Esophagus squamous epithelium (tissue), 4 donors: ENCODE results near the gene PFKM.

ENCODE experiments used
- CTCF ChIP-seq, 6 experiments: fragments of 450-650 bp in 4 of 6; fragments of 200-600 bp in 2 of 6; sonication (generic) in 2 of 6; IDR thresholded peaks; one replicate each; pipeline ENCODE4 v1.5.1; 2016 to 2019; ENCODE audit warnings: antibody characterized with exemption in 6 of 6, mild to moderate bottlenecking in 4 of 6, moderate library complexity in 4 of 6
- POLR2A ChIP-seq, 4 donors: fragments of 450-650 bp; IDR thresholded peaks; one replicate each; pipeline ENCODE4 v1.6.1; 2017; ENCODE audit warnings: antibody characterized with exemption in 4 of 4, mild to moderate bottlenecking in 4 of 4, moderate library complexity in 3 of 4

DNA sequence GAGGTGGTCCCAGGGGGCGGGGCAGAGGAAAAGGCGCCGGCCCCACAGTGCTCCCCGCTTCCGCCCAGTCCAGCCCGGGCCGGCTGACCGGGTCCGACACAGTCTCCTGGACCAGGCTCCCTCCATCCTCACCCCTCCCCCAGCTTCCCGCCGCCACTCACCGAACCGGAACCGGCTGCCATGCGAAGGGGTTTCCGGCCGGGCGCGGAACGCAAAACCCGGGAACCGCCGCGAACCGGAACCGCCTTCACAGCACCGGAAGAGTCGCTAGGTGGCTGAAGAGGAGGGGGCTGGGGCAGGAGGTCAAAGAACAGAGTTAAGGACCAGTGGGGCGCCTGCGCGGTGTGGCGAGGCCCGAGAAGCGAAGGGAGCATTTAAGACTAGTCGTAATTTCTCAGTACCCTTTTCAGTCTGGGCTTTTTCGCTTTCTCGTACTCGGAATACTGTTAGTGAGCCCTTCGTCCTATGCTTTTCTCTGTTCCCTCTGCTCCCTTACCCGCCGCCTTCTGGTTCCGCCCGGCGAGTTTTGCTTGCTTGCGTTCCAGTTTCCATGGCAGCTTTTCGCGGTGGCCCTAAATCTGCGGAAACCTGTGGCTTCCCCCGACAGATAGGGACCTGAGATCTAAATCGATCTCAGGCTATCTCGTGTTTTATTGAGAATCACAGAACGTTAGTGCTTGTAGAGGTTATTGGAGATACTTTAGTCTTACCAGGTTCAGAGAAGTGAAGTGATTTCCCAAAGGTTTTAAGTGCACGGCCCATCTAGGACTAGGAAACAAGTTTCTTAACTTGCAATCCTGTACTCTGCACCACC, 13.1 kb upstream of the PFKM start, which contains the start of gene SENP1:
- TF ChIP-seq POLR2A (IDR thresholded peaks at IDR 0.05) (no peak), CTCF (IDR thresholded peaks at IDR 0.05) (peak in 4 of 6 experiments; percentile 22 to 62 (median 44))
